Left cardiac atrium (tissue), 4 donors: ENCODE results near the gene YBX3. TPM values are rescaled to one million over a fixed set of nuclear protein-coding genes. Genes with fewer than 3 reads are reported as not detected.
A peak's percentile ranks its signal among the peaks of the same experiment; 100 is the strongest.

Experiments used
- ATAC-seq, 2 donors: fragments of 200-7000 bp; cut with Tn5 transposase; one replicate each; pipeline ENCODE4 v1.9.1; 2020; ENCODE audit warnings: mild to moderate bottlenecking in 2 of 2, moderate library complexity in 2 of 2
- DNase-seq: peaks from one replicate; pipeline ENCODE4 v3.0.0-alpha.2; 2020
- intact Hi-C, 2 donors: fragments of 100-400 bp; cut with DNase I; formaldehyde crosslinking; loops; one replicate each; pipeline versions ENCODE4 v1.14.1 to v1.15.1; 2022 to 2023
- total RNA-seq, 2 donors: library from RNA; stranded (reverse); fragmentation: NEBNext Ultra II Directional; extraction: Animal tissue kit (Norgen Biotek cat#: 25700); gene quantifications; one replicate each; pipeline ENCODE4 v1.2.1, GENCODE V29; 2021
- donor health status: DM: no; HTN: yes; CAD: no.
- donor health status: DM: no; HTN: yes; CAD: no; lungs with severe emphysema.
- donor health status: DM: yes; HTN: yes; CAD: no.
- donor health status: Dilated cardiomyopathy.

Gene YBX3
- total RNA-seq, 2 donors from 2014 or later = 660 to 956 TPM

- intact Hi-C loops = loop anchor here in 1 of 2 donors (10.0 kb wide), 1 partner anchor 113 kb away; the partner anchor contains the start of gene MAGOHB
- no peak for ATAC-seq
- DNase-seq = no peak
Observed at GRCh38 chr12:10728091-10728490, 5.0 kb upstream of the YBX3 start.

- no peak for DNase-seq
- intact Hi-C loops = loop anchor here in 1 of 2 donors (10.0 kb wide), 1 partner anchor 112 kb away; the partner anchor contains the start of gene MAGOHB
- ATAC-seq = no peak
Observed at GRCh38 chr12:10726945-10727344, 3.8 kb upstream of the YBX3 start.

GRCh38 chr12:10725003-10725402, 1.9 kb upstream of the YBX3 start:
- DNase-seq (no peak), ATAC-seq (no peak)
- intact Hi-C loops = loop anchor here in 1 of 2 donors (10.0 kb wide), 1 partner anchor 110 kb away; the partner anchor contains the start of gene MAGOHB

GRCh38 chr12:10722502-10722904, 620 bp downstream of the YBX3 start:
- intact Hi-C loops = loop anchor here in 1 of 2 donors (10.0 kb wide), 1 partner anchor 108 kb away; the partner anchor contains the start of gene MAGOHB
- peak; percentile 60 to 73 for ATAC-seq
- peak; percentile 68 for DNase-seq

- peak; percentile 94 for DNase-seq
- ATAC-seq = peak; percentile 87 to 92
- intact Hi-C loops = loop anchor here in 1 of 2 donors (10.0 kb wide), 1 partner anchor 107 kb away; the partner anchor contains the start of gene MAGOHB
Observed at GRCh38 chr12:10721651-10722501, 1.2 kb downstream of the YBX3 start.

GRCh38 chr12:10720974-10721650, 2.0 kb downstream of the YBX3 start:
- intact Hi-C loops = loop anchor here in 1 of 2 donors (10.0 kb wide), 1 partner anchor 106 kb away; the partner anchor contains the start of gene MAGOHB
- ATAC-seq (no peak), DNase-seq (no peak)

- DNase-seq (peak; percentile 42), ATAC-seq (no peak)
- intact Hi-C loops = loop anchor here in 1 of 2 donors (10.0 kb wide), 1 partner anchor 495 kb away; no protein-coding TSS in a partner anchor
Observed at GRCh38 chr12:10719482-10719881, 3.6 kb downstream of the YBX3 start.

- no peak for DNase-seq
- intact Hi-C loops = loop anchor here in 1 of 2 donors (10.0 kb wide), 1 partner anchor 494 kb away; no protein-coding TSS in a partner anchor
- no peak for ATAC-seq
Observed at GRCh38 chr12:10718279-10718821, 4.8 kb downstream of the YBX3 start.

- intact Hi-C loops = loop anchor here in 1 of 2 donors (10.0 kb wide), 1 partner anchor 493 kb away; no protein-coding TSS in a partner anchor
Observed at GRCh38 chr12:10717410-10717809, 5.7 kb downstream of the YBX3 start.

GRCh38 chr12:10716704-10717315, 6.3 kb downstream of the YBX3 start:
- DNase-seq = peak; percentile 90
- peak; percentile 89 to 96 for ATAC-seq
- intact Hi-C loops = loop anchor here in 1 of 2 donors (10.0 kb wide), 1 partner anchor 492 kb away; no protein-coding TSS in a partner anchor

More at GRCh38 chr12:10717410-10717809, 5.7 kb downstream of the YBX3 start:
- no peak for DNase-seq
- ATAC-seq = no peak

GRCh38 chr12:10716277-10716676, 6.8 kb downstream of the YBX3 start:
- intact Hi-C loops = loop anchor here in 1 of 2 donors (10.0 kb wide), 1 partner anchor 491 kb away; no protein-coding TSS in a partner anchor
- no peak for DNase-seq
- no peak for ATAC-seq

- ATAC-seq (no peak), DNase-seq (no peak)
- intact Hi-C loops = loop anchor here in 1 of 2 donors (10.0 kb wide), 1 partner anchor 491 kb away; no protein-coding TSS in a partner anchor
Observed at GRCh38 chr12:10715491-10715890, 7.6 kb downstream of the YBX3 start.

- DNase-seq (no peak), ATAC-seq (no peak)
- intact Hi-C loops = loop anchor here in 1 of 2 donors (10.0 kb wide), 1 partner anchor 485 kb away; no protein-coding TSS in a partner anchor
Observed at GRCh38 chr12:10709808-10710207, 13.3 kb downstream of the YBX3 start.

GRCh38 chr12:10708862-10709261, 14.3 kb downstream of the YBX3 start:
- DNase-seq = no peak
- ATAC-seq = peak; percentile 64 to 70
- intact Hi-C loops = no loop called here

- ATAC-seq = peak; percentile 66 to 89
- intact Hi-C loops = no loop called here
- DNase-seq = no peak
Observed at GRCh38 chr12:10705655-10706054, 17.5 kb downstream of the YBX3 start.

GRCh38 chr12:10701843-10702242, 21.3 kb downstream of the YBX3 start:
- ATAC-seq (no peak), DNase-seq (no peak)
- intact Hi-C loops = no loop called here

- DNase-seq = no peak
- intact Hi-C loops = no loop called here
- peak in 1 of 2 donors; percentile 17 for ATAC-seq
Observed at GRCh38 chr12:10701131-10701681, 21.9 kb downstream of the YBX3 start.

GRCh38 chr12:10700581-10700980, 22.5 kb downstream of the YBX3 start:
- DNase-seq (no peak), ATAC-seq (no peak)
- intact Hi-C loops = no loop called here
